Articular chondrocyte of knee joint (primary cell): ENCODE data around the gene KRTAP10-3. TPM values are rescaled to one million over a fixed set of nuclear protein-coding genes. Genes with fewer than 3 reads are reported as not detected.

Experiments
- total RNA-seq: library from RNA; depleted of rRNA; stranded (reverse); fragments of >200 nt; gene quantifications from 2 replicates; pipeline ENCODE4 v1.2.3, GENCODE V29; 2012

The KRTAP10-3 gene
- total RNA-seq = not detected in 2 replicates

DNA sequence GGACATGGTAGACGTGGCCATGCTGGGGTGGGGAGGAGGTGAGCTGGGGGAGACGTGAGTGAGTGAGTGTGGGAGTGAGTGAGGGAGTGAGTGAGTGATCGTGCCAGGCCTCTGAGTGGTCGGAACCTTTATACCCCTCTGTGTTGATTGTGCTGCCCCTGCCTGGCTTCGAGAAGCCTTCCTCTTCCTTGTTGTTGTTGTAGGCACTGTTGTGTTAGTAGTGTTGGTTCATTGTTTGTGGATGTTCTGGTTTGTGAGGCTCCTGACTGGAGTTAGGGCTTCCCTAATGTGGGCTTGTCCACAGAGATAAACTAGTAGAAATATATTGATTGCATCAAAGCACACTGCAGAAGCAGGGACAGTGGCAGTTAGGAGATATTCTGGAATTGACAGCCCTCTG lies at the start of gene KRTAP10-3:
Gene KRTAP10-3, minus strand, starts transcription at position 101 of the 400 bp plus-strand sequence. Its CDS starts 80 bp downstream, at position 21.

DNA sequence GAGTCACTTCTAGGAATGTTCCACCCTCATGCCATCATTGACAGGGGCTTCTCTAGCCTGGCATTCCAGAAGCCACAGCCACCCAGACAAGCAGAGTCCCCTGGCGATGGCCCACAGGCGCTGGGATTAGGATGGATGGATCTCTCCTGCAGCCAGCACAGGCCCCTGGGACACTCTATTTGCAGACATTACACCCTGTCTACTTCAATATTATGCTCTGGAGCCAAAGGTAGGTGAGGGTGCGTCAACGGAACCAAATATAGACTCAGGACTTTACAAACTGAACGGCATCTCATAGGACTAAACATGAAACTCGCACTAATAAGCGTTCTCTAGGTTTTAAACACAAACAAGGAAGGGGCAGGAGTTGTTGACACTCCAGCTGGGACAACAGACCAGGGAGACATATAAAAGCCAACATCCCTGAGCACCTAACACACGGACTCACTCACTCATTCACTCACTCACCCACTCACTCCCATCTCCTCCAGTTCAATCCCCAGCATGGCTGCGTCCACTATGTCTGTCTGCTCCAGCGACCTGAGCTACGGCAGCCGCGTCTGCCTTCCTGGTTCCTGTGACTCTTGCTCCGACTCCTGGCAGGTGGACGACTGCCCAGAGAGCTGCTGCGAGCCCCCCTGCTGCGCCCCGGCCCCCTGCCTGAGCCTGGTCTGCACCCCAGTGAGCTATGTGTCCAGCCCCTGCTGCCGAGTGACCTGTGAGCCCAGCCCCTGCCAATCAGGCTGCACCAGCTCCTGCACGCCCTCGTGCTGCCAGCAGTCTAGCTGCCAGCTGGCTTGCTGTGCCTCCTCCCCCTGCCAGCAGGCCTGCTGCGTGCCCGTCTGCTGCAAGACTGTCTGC lies 41.8 kb upstream of the KRTAP10-3 start, which contains the start of gene KRTAP10-7:
Gene KRTAP10-7, plus strand, starts transcription at position 480 of the 861 bp plus-strand sequence. Its CDS starts 25 bp downstream, at position 505.

DNA sequence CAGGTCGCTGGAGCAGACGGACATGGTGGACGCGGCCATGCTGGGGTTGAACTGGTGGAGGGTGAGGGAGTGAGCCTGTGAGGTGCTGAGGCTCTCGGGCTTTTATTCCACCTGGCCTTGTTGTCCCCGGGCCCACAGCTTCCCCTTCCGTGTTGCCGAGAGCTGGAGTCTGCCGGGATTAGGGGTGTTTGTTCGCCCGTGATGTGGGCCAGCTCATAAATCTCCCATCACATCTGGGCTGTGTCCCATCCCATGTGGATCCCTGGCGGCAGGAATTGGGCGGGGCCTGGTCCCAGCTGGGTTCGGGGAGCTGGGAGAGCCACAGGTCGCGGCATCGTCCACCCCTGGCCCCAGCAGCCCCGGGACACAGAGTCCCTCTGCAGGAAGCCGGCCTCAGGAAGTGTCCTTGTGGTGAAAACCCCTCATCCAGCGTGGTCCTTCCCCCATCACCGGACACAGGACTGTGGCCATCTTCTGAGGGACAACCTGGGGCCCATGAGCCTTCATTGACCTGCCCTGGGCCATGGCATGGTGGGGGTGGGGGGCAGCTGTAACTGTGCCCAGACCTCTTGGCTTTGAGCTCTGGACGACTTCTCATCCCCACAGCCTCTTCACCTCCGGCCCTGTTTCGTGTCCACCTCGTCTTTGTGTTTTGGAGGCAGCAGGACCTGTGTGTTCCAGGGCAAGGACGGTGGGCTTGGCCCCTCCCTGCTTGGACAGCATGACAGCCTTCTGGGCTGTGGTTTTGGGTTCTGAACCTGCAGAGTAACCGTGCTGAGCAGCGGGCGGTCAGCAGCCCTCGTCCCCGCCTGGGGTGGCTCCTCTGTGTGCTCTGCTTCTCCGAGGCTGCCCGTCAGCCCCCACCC lies 34.1 kb upstream of the KRTAP10-3 start, which contains the start of gene KRTAP10-6:
Gene KRTAP10-6, minus strand, starts transcription at position 60 of the 866 bp plus-strand sequence. Its CDS starts 21 bp downstream, at position 39.

GRCh38 chr21:44580231-44580821 lies 21.7 kb upstream of the KRTAP10-3 start, which contains the start of gene KRTAP10-5:
KRTAP10-5 (minus strand) TSS chr21:44580604; CDS start chr21:44580578, 26 bp downstream.

DNA sequence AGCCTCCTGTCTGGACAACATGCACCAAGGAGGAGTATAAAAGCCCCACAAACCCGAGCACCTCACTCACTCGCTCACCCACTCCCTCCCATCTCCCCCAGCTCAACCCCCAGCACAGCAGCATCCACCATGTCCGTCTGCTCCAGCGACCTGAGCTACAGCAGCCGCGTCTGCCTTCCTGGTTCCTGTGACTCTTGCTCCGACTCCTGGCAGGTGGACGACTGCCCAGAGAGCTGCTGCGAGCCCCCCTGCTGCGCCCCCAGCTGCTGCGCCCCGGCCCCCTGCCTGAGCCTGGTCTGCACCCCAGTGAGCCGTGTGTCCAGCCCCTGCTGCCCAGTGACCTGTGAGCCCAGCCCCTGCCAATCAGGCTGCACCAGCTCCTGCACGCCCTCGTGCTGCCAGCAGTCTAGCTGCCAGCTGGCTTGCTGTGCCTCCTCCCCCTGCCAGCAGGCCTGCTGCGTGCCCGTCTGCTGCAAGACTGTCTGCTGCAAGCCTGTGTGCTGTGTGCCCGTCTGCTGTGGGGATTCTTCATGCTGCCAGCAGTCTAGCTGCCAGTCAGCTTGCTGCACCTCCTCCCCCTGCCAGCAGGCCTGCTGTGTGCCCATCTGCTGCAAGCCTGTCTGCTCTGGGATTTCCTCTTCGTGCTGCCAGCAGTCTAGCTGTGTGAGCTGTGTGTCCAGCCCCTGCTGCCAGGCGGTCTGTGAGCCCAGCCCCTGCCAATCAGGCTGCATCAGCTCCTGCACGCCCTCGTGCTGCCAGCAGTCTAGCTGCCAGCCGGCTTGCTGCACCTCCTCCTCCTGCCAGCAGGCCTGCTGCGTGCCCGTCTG lies 15.2 kb upstream of the KRTAP10-3 start, which contains the start of gene KRTAP10-4:
Gene KRTAP10-4, plus strand, starts transcription at position 100 of the 827 bp plus-strand sequence. Its CDS starts 30 bp downstream, at position 130.

DNA sequence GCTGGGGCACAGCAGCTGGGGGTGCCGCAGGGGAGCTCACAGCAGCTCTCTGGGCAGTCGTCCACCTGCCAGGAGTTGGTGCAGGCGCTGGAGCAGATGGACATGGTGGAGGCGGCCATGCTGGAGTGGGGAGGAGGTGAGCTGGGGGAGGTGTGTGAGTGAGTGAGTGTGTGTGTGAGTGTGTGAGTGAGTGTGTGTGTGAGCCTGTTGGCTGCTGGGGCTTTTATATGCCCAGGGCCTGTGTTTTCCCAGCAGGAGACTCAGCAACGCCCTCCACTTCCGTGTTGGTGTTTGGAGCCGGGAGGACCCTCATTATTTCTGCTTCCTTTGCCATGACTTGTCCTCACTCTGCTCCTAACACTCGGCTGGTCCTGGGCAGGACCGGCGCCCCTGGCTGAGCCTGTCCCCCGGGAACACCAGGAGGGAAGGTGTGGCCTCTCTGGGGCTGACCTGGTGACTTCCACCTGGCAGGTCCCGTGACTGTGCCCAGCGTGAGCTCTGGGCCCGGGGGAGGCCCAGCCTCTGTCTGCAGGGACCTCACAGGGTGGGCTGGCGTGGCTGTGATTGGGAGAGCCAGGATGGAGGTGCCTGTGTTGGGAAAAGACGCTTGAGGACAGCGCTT lies 7.1 kb downstream of the KRTAP10-3 start, which contains the start of gene KRTAP10-2:
Gene KRTAP10-2, minus strand, starts transcription at position 166 of the 622 bp plus-strand sequence. Its CDS starts 47 bp downstream, at position 119.

DNA sequence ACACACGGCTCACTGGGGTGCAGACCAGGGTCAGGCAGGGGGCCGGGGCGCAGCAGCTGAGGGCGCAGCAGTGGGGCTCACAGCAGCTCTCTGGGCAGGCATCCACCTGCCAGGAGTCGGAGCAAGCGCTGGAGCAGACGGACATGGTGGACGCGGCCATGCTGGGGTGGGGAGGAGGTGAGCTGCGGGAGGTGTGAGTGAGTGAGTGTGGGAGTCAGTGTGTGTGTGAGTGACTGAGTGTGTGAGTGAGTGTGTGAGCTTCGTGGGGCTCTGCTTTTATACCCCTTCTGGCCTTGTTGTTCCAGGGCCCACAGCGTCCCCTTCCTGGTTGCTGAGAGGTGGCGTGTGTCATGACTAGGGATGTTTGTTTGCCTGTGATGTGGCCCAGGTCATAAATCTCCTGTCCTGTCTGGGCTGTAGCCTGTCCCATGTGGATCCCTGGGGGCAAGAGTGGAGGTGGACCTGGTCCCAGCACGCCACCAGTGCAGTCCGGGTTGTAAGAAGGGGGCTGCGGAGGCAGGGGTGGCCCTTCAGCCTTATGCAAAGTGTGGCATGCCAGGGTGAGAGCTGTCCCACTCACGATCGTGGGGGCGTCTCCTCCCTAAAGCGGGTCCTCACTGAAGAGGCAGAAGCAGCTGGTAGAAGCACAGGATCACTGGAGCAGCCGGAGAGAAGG lies 18.5 kb downstream of the KRTAP10-3 start, which contains the start of gene KRTAP10-1:
Gene KRTAP10-1, minus strand, starts transcription at position 205 of the 676 bp plus-strand sequence. Its CDS starts 45 bp downstream, at position 160.

Other genes with a start within 250 kb of the KRTAP10-3 start
- gene CFAP410, start 219.4 kb downstream of the KRTAP10-3 start, total RNA-seq = 8.3 and 12.3 TPM in 2 replicates
- under 0.01 TPM in 1 of 2 replicates, not detected in the other for gene TRPM2, start 205.2 kb downstream of the KRTAP10-3 start, total RNA-seq
- 0.22 and 0.26 TPM in 2 replicates for gene LRRC3, start 103.3 kb downstream of the KRTAP10-3 start, total RNA-seq
- gene KRTAP10-1, start 18.6 kb downstream of the KRTAP10-3 start, total RNA-seq = not detected in 2 replicates
- gene KRTAP10-2, start 7.3 kb downstream of the KRTAP10-3 start, total RNA-seq = not detected in 2 replicates
- gene KRTAP10-4, start 14.9 kb upstream of the KRTAP10-3 start, total RNA-seq = not detected in 2 replicates
- gene KRTAP10-5, start 21.8 kb upstream of the KRTAP10-3 start, total RNA-seq = not detected in 2 replicates
- not detected in 2 replicates for gene KRTAP10-6, start 33.7 kb upstream of the KRTAP10-3 start, total RNA-seq
- not detected in 2 replicates for gene KRTAP10-7, start 41.8 kb upstream of the KRTAP10-3 start, total RNA-seq
- gene KRTAP10-8, start 53.3 kb upstream of the KRTAP10-3 start, total RNA-seq = not detected in 2 replicates
- not detected in 2 replicates for gene KRTAP10-9, start 68.3 kb upstream of the KRTAP10-3 start, total RNA-seq
- gene KRTAP10-10, start 78.6 kb upstream of the KRTAP10-3 start, total RNA-seq = not detected in 2 replicates
- not detected in 2 replicates for gene KRTAP10-11, start 87.6 kb upstream of the KRTAP10-3 start, total RNA-seq
- not detected in 2 replicates for gene KRTAP12-4, start 95.9 kb upstream of the KRTAP10-3 start, total RNA-seq
- gene KRTAP12-3, start 99.1 kb upstream of the KRTAP10-3 start, total RNA-seq = not detected in 2 replicates
- not detected in 2 replicates for gene KRTAP12-2, start 108.1 kb upstream of the KRTAP10-3 start, total RNA-seq
- not detected in 2 replicates for gene KRTAP12-1, start 123.4 kb upstream of the KRTAP10-3 start, total RNA-seq
- gene KRTAP10-12, start 138.4 kb upstream of the KRTAP10-3 start, total RNA-seq = not detected in 2 replicates
- gene TSPEAR, start 152.8 kb upstream of the KRTAP10-3 start, total RNA-seq = not detected in 2 replicates
- 71.1 and 86.4 TPM in 2 replicates for gene UBE2G2, start 243.0 kb upstream of the KRTAP10-3 start, total RNA-seq